ENCODE measurements around the gene OPN1SW.

Gene OPN1SW

DNA sequence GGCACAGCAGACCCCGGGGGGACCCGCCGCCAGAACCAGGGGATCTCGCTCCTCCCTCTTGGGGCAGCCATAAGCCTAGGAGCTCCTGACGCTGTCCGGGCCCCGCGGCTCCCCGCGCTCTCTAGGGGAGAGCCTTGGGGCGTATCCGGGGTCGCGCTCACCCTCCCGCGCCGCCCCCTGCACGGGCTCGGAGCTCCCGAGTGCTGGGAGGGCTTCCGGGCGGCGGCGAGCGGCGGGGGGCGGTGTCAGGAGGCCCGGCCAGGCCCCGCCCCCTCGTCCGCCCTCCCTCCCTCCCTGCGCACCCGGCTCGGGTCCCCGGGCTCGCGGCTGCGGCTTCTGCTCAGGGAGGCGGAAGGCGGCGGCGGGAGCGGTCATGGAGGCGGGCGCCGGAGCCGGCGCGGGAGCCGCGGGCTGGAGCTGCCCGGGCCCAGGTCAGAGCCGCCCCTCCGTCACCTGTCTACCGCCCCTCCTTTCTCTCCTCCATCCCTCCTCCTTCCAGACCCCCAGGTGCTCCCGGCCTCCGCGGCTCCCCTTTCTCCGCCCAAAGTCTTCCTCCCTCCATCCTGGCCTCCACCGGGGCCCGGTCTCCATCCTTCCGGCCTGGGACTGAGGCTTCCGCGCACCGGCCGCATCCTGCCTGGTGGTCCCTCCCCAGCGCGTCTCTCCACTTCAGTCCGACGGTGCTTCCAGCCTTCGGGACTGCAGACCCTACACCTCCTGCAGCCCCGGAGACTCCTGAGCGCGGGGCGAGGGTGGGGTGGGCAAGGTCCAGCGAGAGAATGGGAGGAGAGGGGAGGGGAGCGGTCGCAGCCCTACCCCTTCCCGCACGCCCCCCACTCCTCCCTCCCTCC lies 15.8 kb upstream of the OPN1SW start, which contains the start of gene CCDC136:
TSS of gene CCDC136 (plus strand) at position 848 of the 851 bp plus-strand sequence. CDS start 444 bp downstream, outside the sequence.
- TF ChIP-seq NFRKB (IDR thresholded peaks at IDR 0.05) (no peak), LEF1 (IDR thresholded peaks at IDR 0.05; ENCODE audit: borderline replicate concordance) (no peak), L3MBTL2 (conservative IDR thresholded peaks at IDR 0.05) (no peak), ARNT (IDR thresholded peaks at IDR 0.05) (no peak), HDGF (IDR thresholded peaks at IDR 0.05; ENCODE audit: borderline replicate concordance) (no peak), CTBP1 (IDR thresholded peaks at IDR 0.05; ENCODE audit: borderline replicate concordance) (0 out of 2 replicates have a peak, but pooled peaks have one; percentile 37), SUZ12 (IDR thresholded peaks at IDR 0.05) (no peak)
- TF ChIP-seq, protein P1, sequence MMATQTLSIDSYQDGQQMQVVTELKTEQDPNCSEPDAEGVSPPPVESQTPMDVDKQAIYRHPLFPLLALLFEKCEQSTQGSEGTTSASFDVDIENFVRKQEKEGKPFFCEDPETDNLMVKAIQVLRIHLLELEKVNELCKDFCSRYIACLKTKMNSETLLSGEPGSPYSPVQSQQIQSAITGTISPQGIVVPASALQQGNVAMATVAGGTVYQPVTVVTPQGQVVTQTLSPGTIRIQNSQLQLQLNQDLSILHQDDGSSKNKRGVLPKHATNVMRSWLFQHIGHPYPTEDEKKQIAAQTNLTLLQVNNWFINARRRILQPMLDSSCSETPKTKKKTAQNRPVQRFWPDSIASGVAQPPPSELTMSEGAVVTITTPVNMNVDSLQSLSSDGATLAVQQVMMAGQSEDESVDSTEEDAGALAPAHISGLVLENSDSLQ (IDR thresholded peaks at IDR 0.05): no peak
- ChIA-PET POLR2A (interaction anchor here (0.6 to 2.1 kb wide), 9 partner anchors 8 to 72 kb away, joined by 3 to 8 read pairs (median 4); partner anchors contain the start of gene ATP6V1F), CTCF (interaction anchor here (1.1 kb wide), 1 partner anchor 16 kb away, joined by 3 read pairs; no protein-coding TSS in a partner anchor)
- peak; percentile 85 for DNase-seq (ENCODE audit: extremely low spot score)

DNA sequence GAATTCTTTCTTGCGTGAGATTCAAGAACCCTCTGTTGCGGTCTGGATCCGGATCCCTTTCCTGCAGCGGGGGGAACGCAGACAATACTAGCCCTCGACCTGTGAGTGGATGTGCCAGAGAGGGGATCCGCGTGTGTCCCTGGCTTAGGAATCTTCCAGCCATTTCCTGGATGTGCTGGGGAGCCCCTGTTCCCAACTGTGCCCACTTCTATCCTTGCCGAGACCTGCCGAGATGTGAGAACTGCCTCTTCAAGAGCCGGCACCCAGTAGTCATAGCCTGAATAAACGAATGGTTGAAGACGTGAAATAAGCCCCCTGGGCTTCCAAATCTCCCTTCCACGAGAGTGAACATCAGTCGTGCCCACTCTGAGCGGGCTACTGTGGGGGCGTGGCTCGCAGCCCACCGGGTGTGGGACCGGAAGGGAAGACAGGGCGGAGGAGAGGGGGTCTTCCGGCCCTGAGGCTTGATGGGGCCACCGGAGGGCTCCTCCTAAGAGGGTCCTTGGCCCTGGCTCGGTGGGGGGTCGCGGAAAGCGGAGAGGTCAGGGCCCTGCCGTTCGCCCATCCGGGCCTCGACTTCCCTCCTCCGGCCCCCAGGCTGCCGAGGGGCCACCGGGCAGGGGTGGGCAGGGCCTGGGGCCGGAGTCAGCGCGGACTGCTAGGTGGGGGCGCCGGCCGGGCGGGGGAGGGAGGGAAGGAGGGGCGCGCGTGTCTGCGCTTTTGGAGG lies 14.9 kb upstream of the OPN1SW start:
- ChIA-PET POLR2A (interaction anchor here (1.1 to 2.1 kb wide), 5 partner anchors 8 to 72 kb away, joined by 4 to 8 read pairs (median 5); partner anchors contain the start of gene ATP6V1F), CTCF (no interaction called here)
- no peak for DNase-seq (ENCODE audit: extremely low spot score)
- TF ChIP-seq FOXK2 (IDR thresholded peaks at IDR 0.05): no peak
- TF ChIP-seq TARDBP (IDR thresholded peaks at IDR 0.05): no peak
- no peak for TF ChIP-seq ZNF384 (IDR thresholded peaks at IDR 0.05)
- no peak for TF ChIP-seq SP1 (IDR thresholded peaks at IDR 0.05)
- no peak for TF ChIP-seq ELF4 (IDR thresholded peaks at IDR 0.05)
- TF ChIP-seq HDGF (IDR thresholded peaks at IDR 0.05; ENCODE audit: borderline replicate concordance): no peak
- TF ChIP-seq L3MBTL2 (conservative IDR thresholded peaks at IDR 0.05): no peak
- TF ChIP-seq BHLHE40 (IDR thresholded peaks at IDR 0.05; ENCODE audit: borderline replicate concordance): no peak
- no peak for TF ChIP-seq FOXA1 (IDR thresholded peaks at IDR 0.05)
- TF ChIP-seq CTBP1 (IDR thresholded peaks at IDR 0.05; ENCODE audit: borderline replicate concordance): no peak
- no peak for TF ChIP-seq ARNT (IDR thresholded peaks at IDR 0.05)
- no peak for TF ChIP-seq LEF1 (IDR thresholded peaks at IDR 0.05; ENCODE audit: borderline replicate concordance)
- TF ChIP-seq FOXM1 (IDR thresholded peaks at IDR 0.05; ENCODE audit: borderline replicate concordance): no peak
- TF ChIP-seq, protein P1 (IDR thresholded peaks at IDR 0.05): no peak
- no peak for TF ChIP-seq SUZ12 (IDR thresholded peaks at IDR 0.05)
- TF ChIP-seq NFRKB (IDR thresholded peaks at IDR 0.05): no peak

DNA sequence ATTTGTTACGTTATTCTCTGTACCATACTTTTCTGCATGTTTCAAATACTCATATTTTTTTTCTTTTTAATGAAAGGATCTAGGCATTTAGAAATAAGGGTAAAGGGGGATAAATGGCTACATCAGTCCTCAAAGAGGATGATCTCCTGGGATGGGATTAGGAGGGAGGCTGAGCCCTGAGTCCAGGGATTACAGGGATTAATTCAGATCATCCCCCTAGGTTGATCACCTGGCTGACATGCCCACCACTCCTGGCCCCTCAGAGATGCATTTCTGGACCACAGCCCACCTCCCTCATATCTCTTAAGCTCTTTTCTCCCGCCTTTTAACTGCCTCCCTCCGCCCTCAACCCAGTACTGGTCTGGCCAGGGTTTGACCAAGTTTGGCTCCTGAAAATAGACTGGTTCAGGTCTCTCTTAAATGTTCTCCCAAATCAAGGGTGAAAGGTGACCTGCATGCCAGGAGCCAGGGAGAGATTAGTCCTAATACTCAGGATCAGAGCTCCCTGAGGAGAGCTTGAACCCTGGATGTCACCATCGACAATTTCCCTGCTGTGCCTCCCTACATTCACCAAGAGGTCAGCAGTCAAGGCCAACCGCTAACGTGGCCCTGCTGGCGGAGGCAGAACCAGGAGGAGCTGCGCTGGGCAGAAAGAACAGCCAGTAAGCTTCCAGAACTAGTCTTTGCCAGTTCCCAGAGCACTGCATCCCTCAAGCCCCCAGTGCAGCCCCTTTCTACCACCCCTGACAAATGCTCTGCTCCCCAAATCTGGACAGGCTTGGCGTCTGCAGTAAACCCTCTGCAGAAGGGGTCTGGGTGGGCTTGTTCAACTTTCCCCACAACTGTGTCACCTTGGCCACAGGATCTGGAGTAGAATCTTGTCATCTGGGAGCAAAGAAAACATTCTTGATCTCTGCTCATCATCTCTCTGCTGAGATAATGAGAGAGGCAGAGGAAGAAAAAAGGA lies 13.1 kb upstream of the OPN1SW start:
- POLR2A ChIA-PET: interaction anchor here (1.2 kb wide), 1 partner anchor 44 kb away, joined by 3 read pairs; no protein-coding TSS in a partner anchor
- no peak for TF ChIP-seq ARNT (IDR thresholded peaks at IDR 0.05)
- TF ChIP-seq BHLHE40 (IDR thresholded peaks at IDR 0.05; ENCODE audit: borderline replicate concordance): no peak
- no peak for TF ChIP-seq SP1 (IDR thresholded peaks at IDR 0.05)
- TF ChIP-seq TARDBP (IDR thresholded peaks at IDR 0.05): no peak
- TF ChIP-seq HDGF (IDR thresholded peaks at IDR 0.05; ENCODE audit: borderline replicate concordance): no peak
- no peak for TF ChIP-seq ELF4 (IDR thresholded peaks at IDR 0.05)
- no peak for TF ChIP-seq L3MBTL2 (conservative IDR thresholded peaks at IDR 0.05)
- no peak for TF ChIP-seq NFRKB (IDR thresholded peaks at IDR 0.05)
- TF ChIP-seq CTBP1 (IDR thresholded peaks at IDR 0.05; ENCODE audit: borderline replicate concordance): no peak
- TF ChIP-seq FOXM1 (IDR thresholded peaks at IDR 0.05; ENCODE audit: borderline replicate concordance): no peak
- no peak for TF ChIP-seq FOXK2 (IDR thresholded peaks at IDR 0.05)
- no peak for TF ChIP-seq LEF1 (IDR thresholded peaks at IDR 0.05; ENCODE audit: borderline replicate concordance)
- no peak for TF ChIP-seq SUZ12 (IDR thresholded peaks at IDR 0.05)
- TF ChIP-seq ZNF384 (IDR thresholded peaks at IDR 0.05): no peak
- TF ChIP-seq, protein P1 (IDR thresholded peaks at IDR 0.05): no peak
- TF ChIP-seq FOXA1 (IDR thresholded peaks at IDR 0.05): no peak

DNA sequence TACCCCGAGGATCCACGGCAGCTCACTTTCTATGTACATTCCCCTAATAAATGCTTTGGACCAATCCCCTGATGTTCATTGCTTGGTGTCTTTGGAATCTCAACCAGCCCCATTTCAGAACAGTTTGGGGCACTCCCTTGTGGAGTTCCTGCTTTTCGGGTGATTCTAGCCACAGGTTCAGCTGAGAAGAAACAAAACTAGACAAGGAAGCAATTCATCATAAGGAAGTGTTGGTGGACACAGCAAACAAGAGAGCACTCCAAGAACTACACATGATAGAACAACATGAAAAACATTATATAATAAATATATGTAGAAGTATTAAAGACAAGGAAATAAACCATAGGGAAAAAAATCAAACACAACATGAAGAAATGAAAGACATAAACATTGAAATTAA lies 10.1 kb upstream of the OPN1SW start:
- TF ChIP-seq HDGF (IDR thresholded peaks at IDR 0.05; ENCODE audit: borderline replicate concordance) (no peak), CTBP1 (IDR thresholded peaks at IDR 0.05; ENCODE audit: borderline replicate concordance) (no peak), SP1 (IDR thresholded peaks at IDR 0.05) (no peak), L3MBTL2 (conservative IDR thresholded peaks at IDR 0.05) (no peak), FOXA1 (IDR thresholded peaks at IDR 0.05) (no peak), LEF1 (IDR thresholded peaks at IDR 0.05; ENCODE audit: borderline replicate concordance) (no peak), FOXM1 (IDR thresholded peaks at IDR 0.05; ENCODE audit: borderline replicate concordance) (no peak), ARNT (IDR thresholded peaks at IDR 0.05) (no peak), ZNF384 (IDR thresholded peaks at IDR 0.05) (no peak), FOXK2 (IDR thresholded peaks at IDR 0.05) (no peak), TARDBP (IDR thresholded peaks at IDR 0.05) (no peak), NFRKB (IDR thresholded peaks at IDR 0.05) (no peak), BHLHE40 (IDR thresholded peaks at IDR 0.05; ENCODE audit: borderline replicate concordance) (no peak)
- TF ChIP-seq, protein P1 (IDR thresholded peaks at IDR 0.05): no peak
- CTCF ChIA-PET: interaction anchor here (0.6 kb wide), 1 partner anchor 282 kb away, joined by 3 read pairs; no protein-coding TSS in a partner anchor
- no peak for DNase-seq (ENCODE audit: extremely low spot score)
- POLR2A ChIA-PET: no interaction called here

More for the DNA sequence above, 13.1 kb upstream of the OPN1SW start:
- DNase-seq (ENCODE audit: extremely low spot score): no peak
- CTCF ChIA-PET: interaction anchor here (0.8 kb wide), 1 partner anchor 81 kb away, joined by 3 read pairs; no protein-coding TSS in a partner anchor

All from HEK293T (cell line).